ENCODE results near the gene GPATCH4.
"Not testable (repeated sequence)": the region's sequence is repeated elsewhere in the genome, so short reads cannot be mapped to it uniquely, and the experiment has no call there.

GPATCH4 gene

DNA sequence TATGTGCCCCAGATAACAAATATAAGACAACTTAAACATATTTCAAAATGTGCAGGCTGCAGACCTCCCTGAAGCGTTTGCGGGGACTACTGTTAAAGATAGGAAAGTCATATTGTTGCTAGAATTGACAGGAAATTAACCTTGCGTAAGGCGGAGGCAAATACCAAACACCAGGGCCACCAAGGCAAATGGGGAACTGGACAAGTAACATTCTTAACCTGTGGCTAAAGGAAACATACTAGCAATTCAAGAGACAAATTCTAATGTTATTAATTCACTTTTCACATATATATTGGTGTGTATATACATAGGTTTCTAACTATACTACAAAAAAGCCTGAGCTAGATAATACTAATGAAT lies 24.8 kb upstream of the GPATCH4 start:
- no peak for DNase-seq

DNA sequence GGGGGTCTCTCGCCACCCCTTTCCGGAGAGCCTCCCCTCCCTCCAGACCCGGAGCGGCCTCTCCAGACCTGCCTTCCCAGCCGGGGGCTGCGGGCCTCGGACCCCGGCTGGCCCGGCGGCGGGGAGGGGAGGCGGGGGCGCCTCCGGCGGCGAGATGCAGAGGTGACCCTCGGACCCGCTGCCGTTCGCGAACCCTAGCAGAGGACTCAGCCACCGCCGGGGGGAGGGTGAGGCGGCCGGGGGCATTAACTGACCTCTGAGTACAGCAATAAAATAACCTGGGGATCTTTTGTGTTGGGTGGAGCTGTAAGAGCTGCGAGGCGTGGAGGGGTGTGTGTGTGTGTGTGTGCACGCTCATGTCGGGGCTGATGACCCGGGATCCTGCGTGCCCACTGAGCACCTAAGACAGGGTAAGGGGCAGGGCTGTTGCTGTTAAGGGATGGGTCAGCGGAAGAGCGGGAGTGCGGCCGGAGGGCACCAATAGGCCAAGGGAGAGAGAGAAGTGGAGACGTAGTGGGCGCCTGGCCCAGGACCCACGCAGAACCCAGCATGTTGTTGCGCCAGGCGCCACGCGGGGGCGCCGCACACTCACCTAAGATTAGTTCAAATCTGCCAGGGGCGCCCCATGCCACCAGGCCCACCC lies 24.3 kb upstream of the GPATCH4 start:
- no peak for DNase-seq

- DNase-seq: no peak
These were observed 23.6 kb upstream of the GPATCH4 start for GRCh38 chr1:156624814-156625435.

DNA sequence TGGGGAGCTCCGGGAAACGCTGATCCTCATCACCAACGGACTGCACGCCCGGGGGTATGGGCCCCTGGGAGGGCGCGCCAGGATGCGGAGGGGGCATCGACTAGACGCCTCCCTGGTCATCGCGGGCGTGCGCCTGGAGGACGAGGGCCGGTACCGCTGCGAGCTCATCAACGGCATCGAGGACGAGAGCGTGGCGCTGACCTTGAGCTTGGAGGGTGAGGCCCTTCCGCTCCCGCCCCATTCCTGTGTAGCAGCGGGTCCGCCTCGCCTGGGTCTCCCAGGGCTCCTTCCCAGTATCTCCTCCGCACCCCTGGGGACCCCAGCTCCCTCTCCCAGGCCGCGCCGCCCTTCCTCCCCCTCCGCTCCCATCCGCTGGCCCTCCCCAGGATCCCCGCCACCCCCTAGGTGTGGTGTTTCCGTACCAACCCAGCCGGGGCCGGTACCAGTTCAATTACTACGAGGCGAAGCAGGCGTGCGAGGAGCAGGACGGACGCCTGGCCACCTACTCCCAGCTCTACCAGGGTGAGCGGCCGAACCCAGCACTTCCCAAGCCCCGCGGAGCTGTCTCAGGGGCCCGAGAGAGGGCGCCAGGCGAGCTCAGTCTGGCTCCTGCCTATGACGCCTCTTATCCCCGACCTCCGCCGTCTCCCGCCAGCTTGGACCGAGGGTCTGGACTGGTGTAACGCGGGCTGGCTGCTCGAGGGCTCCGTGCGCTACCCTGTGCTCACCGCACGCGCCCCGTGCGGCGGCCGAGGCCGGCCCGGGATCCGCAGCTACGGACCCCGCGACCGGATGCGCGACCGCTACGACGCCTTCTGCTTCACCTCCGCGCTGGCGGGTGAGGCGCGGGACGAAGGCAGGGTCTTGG lies 22.9 kb upstream of the GPATCH4 start:
- DNase-seq: no peak

DNA sequence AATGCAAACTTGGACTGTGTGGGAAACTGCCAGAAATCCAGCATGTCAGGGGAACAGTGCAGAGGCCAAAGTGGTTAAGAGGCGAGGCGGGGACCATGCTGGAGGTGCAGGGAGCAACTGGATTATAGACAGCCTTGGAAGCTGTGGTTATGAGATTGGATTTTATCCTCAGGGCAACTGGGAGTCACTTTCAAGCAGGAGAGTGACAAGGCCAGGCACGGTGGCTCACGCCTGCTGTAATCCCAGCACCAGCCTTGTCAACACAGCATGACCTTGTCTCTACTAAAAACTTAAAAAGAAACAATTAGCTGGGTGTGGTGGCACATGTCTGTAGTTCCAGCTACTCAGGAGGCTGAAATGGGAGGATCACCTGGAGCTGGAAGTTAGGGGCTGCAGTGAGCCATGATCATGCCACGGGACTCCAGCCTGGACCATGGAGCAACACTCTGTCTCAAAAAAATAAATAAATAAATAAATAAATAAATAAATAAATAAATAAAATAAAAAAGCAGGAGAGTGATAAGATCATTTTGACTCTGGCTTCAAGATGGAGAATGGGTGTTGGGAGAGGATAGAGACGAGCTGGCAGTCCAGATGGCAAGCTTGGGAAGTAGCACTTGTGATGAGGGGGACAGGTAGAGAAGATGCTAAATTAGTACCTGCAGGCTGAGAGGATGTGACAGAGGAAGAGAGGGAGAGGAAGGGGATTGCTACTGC lies 21.5 kb upstream of the GPATCH4 start:
- DNase-seq: no peak

DNA sequence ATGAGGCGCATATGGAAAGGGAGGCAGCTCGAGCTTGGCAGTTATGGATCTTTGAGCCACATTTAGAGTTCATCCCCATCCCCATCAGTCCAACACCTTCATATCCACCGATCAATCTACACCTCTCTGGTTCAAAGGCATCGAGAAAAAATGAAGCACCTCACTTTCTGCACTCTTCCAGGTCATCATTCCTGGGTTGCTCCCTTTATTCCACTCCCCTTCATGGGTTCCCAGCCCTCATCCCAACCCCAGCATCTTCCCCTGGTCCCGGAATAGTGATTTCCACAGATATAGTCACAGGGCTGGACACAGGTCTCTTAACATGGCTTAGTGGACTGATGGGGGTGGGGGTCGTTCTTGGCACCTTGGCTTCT lies 18.3 kb upstream of the GPATCH4 start:
- DNase-seq: no peak

GRCh38 chr1:156618853-156619581 lies 17.7 kb upstream of the GPATCH4 start, which contains the start of gene HAPLN2:
HAPLN2 (plus strand) TSS chr1:156619415; CDS start chr1:156623491, 4,076 bp downstream.
- DNase-seq: no peak

GRCh38 chr1:156616463-156616862 lies 15.2 kb upstream of the GPATCH4 start:
- no peak for DNase-seq

- DNase-seq: no peak
These were observed 14.7 kb upstream of the GPATCH4 start for GRCh38 chr1:156615946-156616345.

DNA sequence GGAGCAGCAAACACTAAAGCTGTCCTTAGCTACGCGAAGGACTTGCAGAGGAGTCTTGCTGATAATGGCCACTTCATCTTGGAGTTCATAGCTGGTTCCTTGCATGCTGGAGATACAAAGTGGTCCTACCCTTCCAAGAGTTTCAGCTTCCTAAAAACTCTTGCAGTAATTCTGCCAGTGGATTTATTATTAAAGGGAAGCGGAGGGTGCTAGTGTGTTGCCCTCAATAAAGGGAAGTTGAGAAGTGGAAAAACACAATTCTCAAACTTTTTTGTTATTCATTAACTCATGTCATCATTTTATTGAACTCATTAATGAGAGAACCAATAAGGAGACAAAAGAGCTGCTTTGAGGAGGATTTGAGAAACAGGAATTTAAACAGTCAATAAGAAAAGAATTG lies 11.4 kb upstream of the GPATCH4 start:
- no peak for DNase-seq

- DNase-seq: not testable (repeated sequence)
These were observed 8.8 kb upstream of the GPATCH4 start for GRCh38 chr1:156610072-156610471.

DNA sequence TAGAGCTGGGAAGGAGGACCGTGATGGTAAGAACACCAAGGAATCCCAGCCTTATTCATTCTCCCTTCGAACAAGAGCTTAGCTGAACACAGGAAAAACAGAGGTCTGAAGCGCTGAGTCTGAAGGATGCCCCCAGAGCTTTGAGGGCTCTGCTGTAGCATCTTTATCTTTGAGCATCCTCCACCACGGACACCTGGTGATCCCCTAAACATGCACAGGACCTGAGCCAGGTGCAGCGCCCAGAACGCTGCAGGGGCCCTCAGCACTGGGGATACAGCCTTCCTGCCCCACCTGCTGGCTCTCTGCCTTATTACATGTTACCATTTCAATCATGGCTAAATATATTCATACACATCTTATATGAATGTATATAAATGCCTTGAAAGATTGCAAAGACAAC lies 7.7 kb upstream of the GPATCH4 start:
- no peak for DNase-seq

DNA sequence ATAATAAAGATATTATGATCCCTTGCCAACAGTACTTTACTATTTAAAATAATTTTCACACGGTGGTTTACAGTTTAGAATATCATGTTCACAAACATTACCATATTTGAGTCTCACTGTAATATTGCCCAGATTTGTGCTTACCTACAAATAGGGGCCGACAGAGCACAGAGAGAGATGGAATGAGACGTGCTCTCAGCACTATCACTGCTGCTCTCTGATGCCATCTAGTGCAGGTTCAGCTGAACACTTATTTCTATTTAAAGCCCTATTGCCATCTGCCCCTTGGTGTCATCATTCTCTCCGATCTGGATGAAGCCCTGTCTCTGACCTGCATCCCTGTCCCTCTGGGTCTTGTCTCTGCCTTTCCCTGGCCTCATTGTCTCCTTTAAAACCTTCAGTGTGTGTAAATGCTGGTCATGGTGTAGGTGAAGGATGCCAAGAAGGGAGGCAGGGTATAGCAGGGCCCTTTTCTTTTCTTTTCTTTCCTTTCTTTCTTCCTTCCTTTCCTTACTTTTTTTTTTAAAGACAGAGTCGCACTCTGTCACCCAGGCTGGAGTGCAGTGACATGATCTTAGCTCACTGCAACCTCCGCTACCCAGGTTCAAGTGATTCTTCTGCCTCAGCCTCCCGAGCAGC lies 6.9 kb upstream of the GPATCH4 start:
- DNase-seq: no peak

- not testable (repeated sequence) for DNase-seq
These were observed 6.1 kb upstream of the GPATCH4 start for GRCh38 chr1:156607344-156607743.

DNA sequence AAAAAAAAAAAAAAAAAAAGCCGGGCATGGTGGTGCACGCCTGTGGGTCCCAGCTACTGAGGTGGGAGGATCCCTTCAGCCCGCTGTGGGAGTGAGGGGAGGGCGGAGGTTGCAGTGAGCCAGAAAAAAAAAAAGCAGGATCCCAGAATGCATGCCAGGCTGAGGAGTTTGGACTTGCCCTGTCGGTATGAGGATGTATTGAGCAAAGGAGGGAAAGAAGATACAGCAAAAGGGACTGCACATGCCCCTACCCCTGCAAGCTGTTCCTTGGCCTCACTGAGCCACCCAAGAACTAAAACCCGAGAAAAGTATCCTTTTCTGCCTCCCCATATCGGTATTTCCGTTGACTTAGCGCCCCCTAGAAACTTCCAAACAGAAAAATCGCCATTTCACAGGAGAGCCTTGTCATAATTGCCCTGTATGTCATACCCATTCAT lies 1.3 kb upstream of the GPATCH4 start:
- DNase-seq: no peak

DNA sequence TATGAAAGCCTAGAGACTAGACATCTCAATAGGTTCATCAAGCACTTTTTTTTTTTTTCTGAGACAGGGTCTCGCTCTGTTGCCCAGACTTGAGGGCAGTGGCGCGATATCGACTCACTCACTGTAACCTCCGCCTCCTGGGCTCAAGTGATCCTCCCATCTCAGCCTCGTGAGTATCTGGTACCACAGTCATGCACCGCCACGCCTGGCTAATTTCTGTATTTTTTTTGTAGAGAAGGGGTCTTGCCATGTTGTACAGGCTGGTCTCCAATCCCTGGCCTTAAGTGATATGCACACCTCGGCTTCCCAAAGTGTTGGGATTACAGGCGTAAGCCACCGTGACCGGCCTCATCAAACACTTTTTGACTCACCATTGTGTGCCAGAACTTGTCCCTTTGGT lies 613 bp upstream of the GPATCH4 start:
- no peak for DNase-seq

DNA sequence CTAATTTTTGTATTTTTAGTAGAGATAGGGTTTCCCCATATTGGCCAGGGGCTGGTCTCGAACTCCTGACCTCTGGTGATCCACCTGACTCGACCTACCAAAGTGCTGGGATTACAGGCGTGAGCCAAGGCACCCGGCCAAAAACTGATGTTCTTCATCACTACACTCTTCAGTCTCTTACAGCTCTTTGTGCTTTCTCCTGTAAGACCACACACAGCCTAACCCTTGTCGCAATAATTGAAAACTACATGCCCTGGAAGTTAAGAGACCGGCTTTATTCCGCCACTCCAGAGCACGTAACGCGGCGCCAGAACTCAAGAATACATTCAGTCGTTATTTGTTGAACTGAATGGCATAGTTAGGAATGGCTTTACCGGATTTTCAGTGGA lies 552 bp downstream of the GPATCH4 start:
- no peak for DNase-seq

DNA sequence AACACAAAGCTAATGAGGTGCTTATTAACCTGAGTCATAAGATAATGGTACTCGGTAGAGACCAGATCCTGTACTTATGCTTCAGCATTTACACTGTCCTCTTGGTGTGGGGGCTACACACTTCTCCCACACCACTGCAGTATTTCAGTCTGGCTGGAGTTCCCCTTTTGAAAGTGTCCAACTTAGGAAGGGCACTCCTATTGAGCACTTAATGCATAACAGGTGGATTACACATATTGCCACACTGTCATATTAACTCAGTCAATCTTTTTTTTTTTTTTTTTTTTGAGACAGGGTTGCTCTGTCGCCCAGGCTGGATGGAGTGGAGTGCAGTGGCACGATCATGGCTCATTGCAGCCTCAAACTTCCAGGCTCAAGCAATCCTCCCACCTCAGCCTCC lies 1.5 kb downstream of the GPATCH4 start:
- no peak for DNase-seq

- DNase-seq: no peak
These were observed 2.4 kb downstream of the GPATCH4 start for GRCh38 chr1:156598731-156599432.

DNA sequence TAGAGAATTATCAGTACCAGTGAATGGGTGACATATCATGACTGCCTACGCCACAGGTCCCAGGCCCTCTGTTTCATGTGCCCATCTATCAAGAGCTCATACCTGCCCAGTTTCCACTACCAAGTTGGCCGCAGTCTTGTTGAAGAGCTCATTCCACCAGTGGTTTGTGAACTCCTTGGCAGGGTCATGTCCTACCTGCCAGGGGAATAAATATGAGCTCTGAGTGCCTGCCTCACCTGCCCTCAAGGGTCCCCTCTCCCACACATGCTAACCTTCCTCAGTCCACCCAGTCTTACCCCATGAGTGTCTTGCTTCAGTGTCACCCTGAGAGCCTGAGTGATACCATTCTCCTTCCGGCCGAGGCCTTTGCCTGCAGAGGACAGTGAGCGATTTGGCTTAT lies 3.2 kb downstream of the GPATCH4 start:
- DNase-seq: no peak

- no peak for DNase-seq
These were observed 4.9 kb downstream of the GPATCH4 start for GRCh38 chr1:156596426-156596825.

GRCh38 chr1:156595016-156595415 lies 6.3 kb downstream of the GPATCH4 start:
- no peak for DNase-seq

All from NCI-H1048 (cell line).